Nephron progenitor cell (in vitro differentiated cells): Measurements from ENCODE around the gene HSPA4.
"Not testable (repeated sequence)": the region's sequence is repeated elsewhere in the genome, so short reads cannot be mapped to it uniquely, and the experiment has no call there.

Source experiments
- DNase-seq: peaks from one replicate; pipeline ENCODE4 v3.0.0; 2021
- H3K27ac Mint-ChIP-seq: 2 replicates; pipeline ENCODE4 v1.8.0; 2021; ENCODE audit warnings: mild to moderate bottlenecking, moderate library complexity, mixed read lengths
- H3K27me3 Mint-ChIP-seq: 2 replicates; pipeline ENCODE4 v1.8.0; 2021; ENCODE audit warnings: mild to moderate bottlenecking, low read depth, mixed read lengths; ENCODE audit not compliant: poor library complexity
- H3K36me3 Mint-ChIP-seq: 2 replicates; pipeline ENCODE4 v1.8.0; 2021; ENCODE audit warnings: low read depth, mixed read lengths
- H3K4me1 Mint-ChIP-seq: 2 replicates; pipeline ENCODE4 v1.8.0; 2021; ENCODE audit warnings: mixed read lengths
- H3K4me3 Mint-ChIP-seq: 2 replicates; pipeline ENCODE4 v1.8.0; 2021; ENCODE audit warnings: mild to moderate bottlenecking, moderate library complexity, mixed read lengths
- H3K9me3 Mint-ChIP-seq: 2 replicates; pipeline ENCODE4 v1.8.0; 2021; ENCODE audit warnings: mild to moderate bottlenecking, moderate library complexity, mixed read lengths
- CTCF ChIP-seq: fragments of 200-600 bp; sonication (generic); IDR thresholded peaks from 2 replicates; pipeline ENCODE4 v1.5.0; 2021; ENCODE audit warnings: antibody characterized with exemption

HSPA4 gene

GRCh38 chr5:133128066-133128465 lies 76.3 kb downstream of the HSPA4 start:
- Mint-ChIP-seq H3K4me1 (peaks cover 24% of the 10 kb centered on the region), H3K4me3 (no peak overlapping the region), H3K27me3 (peaks cover 7% of the 10 kb centered on the region), H3K27ac (peak overlapping the region; percentile 18), H3K9me3 (no peaks in the 10 kb centered on the region), H3K36me3 (no peaks in the 10 kb centered on the region)
- no peak for TF ChIP-seq CTCF
- DNase-seq, result no peak

DNA sequence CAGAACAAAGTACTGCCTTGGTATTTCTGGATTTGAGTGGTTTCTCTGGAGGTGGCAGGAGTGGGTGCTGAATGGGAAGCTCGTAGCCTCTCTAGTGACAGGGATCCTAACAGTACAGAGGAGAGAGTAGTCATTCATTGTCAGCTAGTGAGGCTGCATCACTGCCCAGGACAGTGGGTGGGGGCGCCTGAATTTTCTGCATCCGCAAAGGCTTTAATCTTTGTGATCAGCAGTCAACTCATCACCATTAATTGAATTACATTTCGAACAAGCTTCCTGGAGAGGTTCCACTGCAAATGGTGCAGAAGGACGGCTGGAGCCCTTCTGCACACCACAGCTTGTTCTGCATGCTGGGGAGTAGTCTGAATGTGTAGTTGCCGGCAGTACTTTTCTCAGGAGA lies 77.5 kb downstream of the HSPA4 start:
- Mint-ChIP-seq H3K4me3 (no peak overlapping the region), H3K27ac (no peak overlapping the region), H3K36me3 (no peaks in the 10 kb centered on the region), H3K27me3 (peaks cover 3% of the 10 kb centered on the region), H3K4me1 (peaks cover 18% of the 10 kb centered on the region), H3K9me3 (no peaks in the 10 kb centered on the region)
- TF ChIP-seq CTCF, result no peak
- DNase-seq, result no peak

- DNase-seq, result no peak
- Mint-ChIP-seq H3K4me1 (peaks cover 12% of the 10 kb centered on the region), H3K9me3 (peaks cover 6% of the 10 kb centered on the region), H3K27me3 (peaks cover 3% of the 10 kb centered on the region), H3K27ac (peak overlapping the region; percentile 21), H3K4me3 (no peak overlapping the region), H3K36me3 (no peaks in the 10 kb centered on the region)
- no peak for TF ChIP-seq CTCF
Observed at GRCh38 chr5:133129950-133130349, 78.1 kb downstream of the HSPA4 start.

GRCh38 chr5:133130387-133131118 lies 78.7 kb downstream of the HSPA4 start:
- H3K27me3 Mint-ChIP-seq, result peaks cover 3% of the 10 kb centered on the region
- peaks cover 6% of the 10 kb centered on the region for H3K4me1 Mint-ChIP-seq
- no peak for DNase-seq
- H3K9me3 Mint-ChIP-seq, result peaks cover 7% of the 10 kb centered on the region
- no peak for TF ChIP-seq CTCF
- no peak overlapping the region for H3K4me3 Mint-ChIP-seq
- no peaks in the 10 kb centered on the region for H3K36me3 Mint-ChIP-seq
- H3K27ac Mint-ChIP-seq, result no peak overlapping the region

DNA sequence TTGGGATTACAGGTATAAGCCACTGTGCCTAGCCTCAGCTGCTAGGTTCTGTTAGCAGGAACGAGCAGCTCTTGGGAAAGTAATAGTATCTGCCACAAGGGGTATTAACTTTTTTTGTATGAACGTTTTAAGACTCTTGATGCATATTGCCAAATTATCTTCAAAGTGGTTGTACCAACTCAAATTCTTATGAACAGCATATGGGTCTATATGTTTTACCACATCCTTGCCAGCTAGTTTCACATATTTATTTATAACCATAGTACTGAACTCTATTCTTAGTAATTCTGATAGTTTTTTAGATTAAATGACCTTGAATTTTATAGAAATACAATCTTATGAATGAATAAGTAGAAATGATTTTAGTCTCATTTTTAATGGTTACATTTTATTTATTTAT lies 80.9 kb downstream of the HSPA4 start:
- H3K4me1 Mint-ChIP-seq, result peaks cover 5% of the 10 kb centered on the region
- peaks cover 20% of the 10 kb centered on the region for H3K9me3 Mint-ChIP-seq
- H3K27me3 Mint-ChIP-seq, result peaks cover 3% of the 10 kb centered on the region
- H3K36me3 Mint-ChIP-seq, result no peaks in the 10 kb centered on the region
- H3K27ac Mint-ChIP-seq, result no peak overlapping the region
- H3K4me3 Mint-ChIP-seq, result no peak overlapping the region
- no peak for DNase-seq
- no peak for TF ChIP-seq CTCF

- not testable (repeated sequence) for DNase-seq, H3K4me3 Mint-ChIP-seq, H3K27me3 Mint-ChIP-seq, H3K36me3 Mint-ChIP-seq, H3K27ac Mint-ChIP-seq, H3K4me1 Mint-ChIP-seq
- peaks cover 20% of the 10 kb centered on the region for H3K9me3 Mint-ChIP-seq
Observed at GRCh38 chr5:133133241-133133640, 81.4 kb downstream of the HSPA4 start.

DNA sequence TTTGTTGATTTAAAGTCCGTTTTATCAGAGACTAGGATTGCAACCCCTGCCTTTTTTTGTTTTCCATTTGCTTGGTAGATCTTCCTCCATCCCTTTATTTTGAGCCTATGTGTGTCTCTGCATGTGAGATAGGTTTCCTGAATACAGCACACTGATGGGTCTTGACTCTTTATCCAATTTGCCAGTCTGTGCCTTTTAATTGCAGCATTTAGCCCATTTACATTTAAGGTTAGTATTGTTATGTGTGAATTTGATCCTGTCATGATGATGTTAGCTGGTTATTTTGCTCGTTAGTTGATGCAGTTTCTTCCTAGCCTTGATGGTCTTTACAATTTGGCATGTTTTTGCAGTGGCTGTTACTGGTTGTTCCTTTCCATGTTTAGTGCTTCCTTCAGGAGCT lies 85.1 kb downstream of the HSPA4 start:
- H3K36me3 Mint-ChIP-seq, H3K27me3 Mint-ChIP-seq, DNase-seq, H3K27ac Mint-ChIP-seq, H3K4me3 Mint-ChIP-seq, H3K4me1 Mint-ChIP-seq: not testable (repeated sequence)
- H3K9me3 Mint-ChIP-seq, result peaks cover 20% of the 10 kb centered on the region
